ENCODE results near the gene FAM171A2.

Gene FAM171A2

GRCh38 chr17:44362459-44362948, 1.1 kb downstream of the FAM171A2 start:
- DNase-seq (ENCODE audit: extremely low spot score, insufficient read length, low read depth) = no peak
- FAIRE-seq = no peak

- no peak for DNase-seq (ENCODE audit: extremely low spot score, insufficient read length, low read depth)
- no peak for FAIRE-seq
Measured at GRCh38 chr17:44361292-44362260, 2.1 kb downstream of the FAM171A2 start.

GRCh38 chr17:44360826-44361225, 2.8 kb downstream of the FAM171A2 start:
- FAIRE-seq = no peak
- no peak for DNase-seq (ENCODE audit: extremely low spot score, insufficient read length, low read depth)

- FAIRE-seq = no peak
Measured at GRCh38 chr17:44360144-44360533, 3.5 kb downstream of the FAM171A2 start.

GRCh38 chr17:44359458-44360143, 4.1 kb downstream of the FAM171A2 start:
- DNase-seq (ENCODE audit: extremely low spot score, insufficient read length, low read depth) = no peak

More at GRCh38 chr17:44360144-44360533, 3.5 kb downstream of the FAM171A2 start:
- DNase-seq (ENCODE audit: extremely low spot score, insufficient read length, low read depth) = no peak

GRCh38 chr17:44359006-44359405, 4.6 kb downstream of the FAM171A2 start:
- FAIRE-seq (no peak), DNase-seq (ENCODE audit: extremely low spot score, insufficient read length, low read depth) (no peak)

More at GRCh38 chr17:44359458-44360143, 4.1 kb downstream of the FAM171A2 start:
- no peak for FAIRE-seq

- no peak for FAIRE-seq
Measured at GRCh38 chr17:44358066-44358465, 5.6 kb downstream of the FAM171A2 start.

GRCh38 chr17:44356241-44356640, 7.4 kb downstream of the FAM171A2 start:
- FAIRE-seq (no peak), DNase-seq (ENCODE audit: extremely low spot score, insufficient read length, low read depth) (no peak)

More at GRCh38 chr17:44358066-44358465, 5.6 kb downstream of the FAM171A2 start:
- no peak for DNase-seq (ENCODE audit: extremely low spot score, insufficient read length, low read depth)

GRCh38 chr17:44355642-44356099, 8.0 kb downstream of the FAM171A2 start:
- DNase-seq (ENCODE audit: extremely low spot score, insufficient read length, low read depth) (no peak), FAIRE-seq (no peak)

GRCh38 chr17:44354582-44355561, 8.8 kb downstream of the FAM171A2 start:
- peak; percentile 47 for FAIRE-seq

GRCh38 chr17:44353672-44354331, 9.9 kb downstream of the FAM171A2 start:
- no peak for FAIRE-seq
- DNase-seq (ENCODE audit: extremely low spot score, insufficient read length, low read depth) = no peak

More at GRCh38 chr17:44354582-44355561, 8.8 kb downstream of the FAM171A2 start:
- peak; percentile 65 for DNase-seq (ENCODE audit: extremely low spot score, insufficient read length, low read depth)

GRCh38 chr17:44352828-44353671, 10.6 kb downstream of the FAM171A2 start:
- no peak for DNase-seq (ENCODE audit: extremely low spot score, insufficient read length, low read depth)
- FAIRE-seq = no peak

- FAIRE-seq = no peak
Measured at GRCh38 chr17:44351961-44352827, 11.5 kb downstream of the FAM171A2 start.

GRCh38 chr17:44351464-44351863, 12.2 kb downstream of the FAM171A2 start:
- FAIRE-seq (no peak), DNase-seq (ENCODE audit: extremely low spot score, insufficient read length, low read depth) (no peak)

More at GRCh38 chr17:44351961-44352827, 11.5 kb downstream of the FAM171A2 start:
- no peak for DNase-seq (ENCODE audit: extremely low spot score, insufficient read length, low read depth)

- peak; percentile 90 for FAIRE-seq
- peak; percentile 67 for DNase-seq (ENCODE audit: extremely low spot score, insufficient read length, low read depth)
Measured at GRCh38 chr17:44350733-44351226, 12.9 kb downstream of the FAM171A2 start.

- no peak for DNase-seq (ENCODE audit: extremely low spot score, insufficient read length, low read depth)
- FAIRE-seq = no peak
Measured at GRCh38 chr17:44349553-44350070, 14.0 kb downstream of the FAM171A2 start.

GRCh38 chr17:44348988-44349364, 14.7 kb downstream of the FAM171A2 start:
- no peak for FAIRE-seq

More at GRCh38 chr17:44348988-44349364, 14.7 kb downstream of the FAM171A2 start:
- no peak for DNase-seq (ENCODE audit: extremely low spot score, insufficient read length, low read depth)
